Measurements from ENCODE around the gene PVRIG.
"Not testable (repeated sequence)": the region's sequence is repeated elsewhere in the genome, so short reads cannot be mapped to it uniquely, and the experiment has no call there.

The PVRIG gene

DNA sequence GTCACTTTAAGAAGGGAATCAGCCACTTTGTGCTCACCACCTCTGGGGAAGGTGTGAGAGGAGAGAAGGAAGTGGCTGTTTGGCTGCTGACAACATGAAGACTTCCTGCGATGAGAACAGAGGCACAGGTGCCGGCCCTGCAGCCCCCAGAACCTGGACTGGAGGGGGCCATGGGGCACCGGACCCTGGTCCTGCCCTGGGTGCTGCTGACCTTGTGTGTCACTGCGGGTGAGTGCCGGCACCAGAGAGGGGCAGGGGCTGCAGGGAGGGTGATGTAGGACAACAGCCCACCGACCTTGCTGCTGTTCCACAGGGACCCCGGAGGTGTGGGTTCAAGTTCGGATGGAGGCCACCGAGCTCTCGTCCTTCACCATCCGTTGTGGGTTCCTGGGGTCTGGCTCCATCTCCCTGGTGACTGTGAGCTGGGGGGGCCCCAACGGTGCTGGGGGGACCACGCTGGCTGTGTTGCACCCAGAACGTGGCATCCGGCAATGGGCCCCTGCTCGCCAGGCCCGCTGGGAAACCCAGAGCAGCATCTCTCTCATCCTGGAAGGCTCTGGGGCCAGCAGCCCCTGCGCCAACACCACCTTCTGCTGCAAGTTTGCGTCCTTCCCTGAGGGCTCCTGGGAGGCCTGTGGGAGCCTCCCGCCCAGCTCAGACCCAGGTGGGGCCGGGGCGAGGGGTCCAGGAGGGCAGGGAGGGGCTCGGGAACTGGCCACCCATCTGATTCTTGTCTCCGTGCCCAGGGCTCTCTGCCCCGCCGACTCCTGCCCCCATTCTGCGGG, at the start of gene PVRIG:
TSS of gene PVRIG (plus strand) at position 149 of the 785 bp plus-strand sequence. CDS start at position 171, 22 bp downstream.
- ATAC-seq (ENCODE audit: low read depth) (peak; percentile 9), DNase-seq (ENCODE audit: low spot score in 2 of 2) (peak in 1 of 2 donors; percentile 34)
- not testable (repeated sequence) for H3K9me3 Mint-ChIP-seq, H3K27me3 Mint-ChIP-seq
- Mint-ChIP-seq H3K27ac (peak within 1 kb of the TSS; percentile 99), H3K36me3 (peaks cover 11% of the 10 kb centered on the region), H3K4me1 (peaks cover 45% of the 10 kb centered on the region), H3K4me3 (peak within 1 kb of the TSS; percentile 93)

- no peak for DNase-seq (ENCODE audit: low spot score in 2 of 2)
- peaks cover 33% of the 10 kb centered on the region for H3K4me1 Mint-ChIP-seq
Observed at GRCh38 chr7:100170101-100170897, 49.5 kb upstream of the PVRIG start.

GRCh38 chr7:100171087-100171681, 48.6 kb upstream of the PVRIG start:
- DNase-seq (ENCODE audit: low spot score in 2 of 2): no peak
- peaks cover 28% of the 10 kb centered on the region for H3K27me3 Mint-ChIP-seq

More at GRCh38 chr7:100170101-100170897, 49.5 kb upstream of the PVRIG start:
- Mint-ChIP-seq H3K4me3 (peak overlapping the region; percentile 80), H3K27me3 (peaks cover 30% of the 10 kb centered on the region), H3K36me3 (peaks cover 4% of the 10 kb centered on the region), H3K27ac (peak overlapping the region; percentile 23), H3K9me3 (no peaks in the 10 kb centered on the region)
- ATAC-seq (ENCODE audit: low read depth): no peak

DNA sequence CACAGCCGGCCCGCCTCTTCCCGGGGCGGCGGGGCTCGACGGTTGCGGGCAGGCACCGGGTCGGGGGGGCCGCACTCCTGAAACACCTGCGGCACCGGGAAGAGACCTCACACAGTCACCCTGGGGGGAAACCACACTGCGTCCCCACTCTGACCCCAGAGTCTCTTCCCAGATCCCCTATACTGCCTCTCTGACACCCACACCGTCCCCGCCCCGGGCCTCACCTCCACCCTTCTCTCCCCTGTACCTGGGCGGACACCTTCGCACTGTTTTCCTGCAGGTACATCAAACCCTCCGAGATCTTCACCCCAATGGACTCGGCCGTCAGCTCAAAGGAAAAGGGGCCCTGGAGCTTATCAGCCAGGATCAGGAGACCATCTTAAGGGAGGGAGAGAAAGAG, 47.9 kb upstream of the PVRIG start:
- H3K27me3 Mint-ChIP-seq: peaks cover 24% of the 10 kb centered on the region
- H3K4me1 Mint-ChIP-seq: peaks cover 37% of the 10 kb centered on the region
- H3K27ac Mint-ChIP-seq: no peak overlapping the region
- DNase-seq (ENCODE audit: low spot score in 2 of 2) (no peak), ATAC-seq (ENCODE audit: low read depth) (peak; percentile 31)
- peak overlapping the region; percentile 74 for H3K4me3 Mint-ChIP-seq
- peaks cover 4% of the 10 kb centered on the region for H3K36me3 Mint-ChIP-seq
- H3K9me3 Mint-ChIP-seq: no peaks in the 10 kb centered on the region

More at GRCh38 chr7:100171087-100171681, 48.6 kb upstream of the PVRIG start:
- peak overlapping the region; percentile 80 for H3K4me3 Mint-ChIP-seq
- no peaks in the 10 kb centered on the region for H3K9me3 Mint-ChIP-seq
- H3K4me1 Mint-ChIP-seq: peaks cover 36% of the 10 kb centered on the region
- peak; percentile 40 for ATAC-seq (ENCODE audit: low read depth)
- no peak overlapping the region for H3K27ac Mint-ChIP-seq
- peaks cover 4% of the 10 kb centered on the region for H3K36me3 Mint-ChIP-seq

GRCh38 chr7:100173806-100174495, 45.8 kb upstream of the PVRIG start:
- Mint-ChIP-seq H3K36me3 (peaks cover 4% of the 10 kb centered on the region), H3K9me3 (no peaks in the 10 kb centered on the region), H3K4me1 (peaks cover 23% of the 10 kb centered on the region), H3K4me3 (no peak overlapping the region), H3K27ac (no peak overlapping the region), H3K27me3 (peaks cover 10% of the 10 kb centered on the region)
- DNase-seq (ENCODE audit: low spot score in 2 of 2): no peak
- ATAC-seq (ENCODE audit: low read depth): no peak

- ATAC-seq (ENCODE audit: low read depth) (no peak), DNase-seq (ENCODE audit: low spot score in 2 of 2) (no peak)
- Mint-ChIP-seq H3K4me3 (no peak overlapping the region), H3K27me3 (peaks cover 10% of the 10 kb centered on the region), H3K27ac (no peak overlapping the region), H3K9me3 (no peaks in the 10 kb centered on the region), H3K4me1 (peaks cover 23% of the 10 kb centered on the region), H3K36me3 (peaks cover 4% of the 10 kb centered on the region)
Observed at GRCh38 chr7:100174582-100174981, 45.2 kb upstream of the PVRIG start.

DNA sequence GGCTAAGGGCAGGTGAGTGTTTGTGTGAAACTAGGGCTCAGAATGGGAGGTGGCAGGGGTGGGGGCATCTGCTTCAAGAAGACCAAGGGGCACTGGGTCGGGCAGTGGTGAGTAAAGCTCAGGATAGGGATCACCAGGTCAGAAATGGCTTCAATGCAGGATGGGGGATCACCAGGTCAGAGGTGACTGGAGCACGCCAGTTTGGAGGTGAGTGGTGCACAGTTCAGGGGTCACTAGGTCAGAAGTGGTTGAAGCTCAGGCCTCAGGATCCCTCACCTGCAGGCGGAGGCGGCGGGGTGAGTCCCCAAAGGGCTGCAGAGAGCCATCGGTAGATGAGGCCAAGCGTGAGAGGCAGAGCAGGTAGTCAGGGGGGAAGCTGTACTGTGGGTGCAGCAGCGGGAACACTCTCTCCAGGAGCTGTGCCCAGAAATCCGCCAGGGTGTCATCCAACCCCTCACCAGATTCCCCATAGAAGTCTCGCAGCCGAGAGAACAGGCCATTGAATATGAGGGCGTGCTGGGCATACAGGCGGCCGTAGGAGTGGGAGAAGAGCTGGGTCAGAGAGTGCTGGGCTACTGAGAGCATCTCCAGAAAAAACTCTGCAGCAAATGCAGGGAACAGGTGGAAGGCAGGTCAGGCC, 44.3 kb upstream of the PVRIG start:
- Mint-ChIP-seq H3K27ac (no peak overlapping the region), H3K9me3 (no peaks in the 10 kb centered on the region), H3K36me3 (peaks cover 4% of the 10 kb centered on the region), H3K4me3 (peak overlapping the region; percentile 45), H3K27me3 (peaks cover 9% of the 10 kb centered on the region), H3K4me1 (peaks cover 22% of the 10 kb centered on the region)
- ATAC-seq (ENCODE audit: low read depth) (no peak), DNase-seq (ENCODE audit: low spot score in 2 of 2) (no peak)

DNA sequence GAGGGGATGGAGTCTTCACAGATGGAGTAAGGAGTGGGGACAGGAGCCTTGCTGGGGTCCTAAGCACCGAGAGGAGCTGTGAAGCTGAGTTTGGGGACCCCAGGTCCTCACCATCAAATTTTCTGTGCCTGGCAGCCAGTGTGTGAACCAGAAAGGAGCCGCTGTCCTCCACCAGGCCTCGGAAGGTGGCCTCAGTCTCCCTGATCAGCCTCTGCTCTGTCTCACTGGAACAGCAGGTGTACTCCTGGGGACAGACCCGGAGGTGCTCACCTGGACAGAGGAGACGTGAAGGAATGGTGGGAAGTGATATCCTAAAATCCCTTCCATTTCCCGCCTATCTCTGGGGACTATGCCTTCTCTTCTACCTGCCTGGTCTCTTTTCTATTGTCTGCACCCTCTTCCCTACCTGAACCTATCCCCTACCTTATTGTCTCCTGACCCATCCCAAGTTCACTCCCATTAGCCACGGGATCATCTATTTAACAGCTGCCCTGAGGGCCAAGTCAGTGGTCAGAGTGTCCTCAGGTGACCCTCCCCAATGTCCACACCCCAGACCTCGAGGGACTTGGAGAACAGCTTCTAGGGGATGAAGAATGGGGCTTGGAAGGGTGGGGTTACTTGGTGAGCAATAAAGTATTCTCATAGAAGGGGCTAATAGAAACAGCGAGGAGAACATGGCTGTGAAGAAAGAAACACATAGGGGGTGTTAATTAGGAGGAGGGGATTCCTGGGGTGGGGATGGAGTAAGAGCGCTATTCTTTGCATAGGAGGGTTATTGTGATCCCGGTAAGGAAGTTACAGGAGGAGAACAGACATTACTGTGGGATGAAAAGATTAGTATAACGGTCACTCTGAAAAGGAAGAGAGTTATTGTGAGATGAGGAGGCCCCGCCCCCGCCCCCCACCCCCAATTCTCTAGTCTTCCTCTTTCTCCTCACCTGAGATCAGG, 43.4 kb upstream of the PVRIG start:
- peaks cover 2% of the 10 kb centered on the region for H3K36me3 Mint-ChIP-seq
- DNase-seq (ENCODE audit: low spot score in 2 of 2) (no peak), ATAC-seq (ENCODE audit: low read depth) (no peak)
- no peaks in the 10 kb centered on the region for H3K9me3 Mint-ChIP-seq
- H3K27ac Mint-ChIP-seq: no peak overlapping the region
- H3K27me3 Mint-ChIP-seq: peaks cover 11% of the 10 kb centered on the region
- H3K4me1 Mint-ChIP-seq: peaks cover 19% of the 10 kb centered on the region
- H3K4me3 Mint-ChIP-seq: peak overlapping the region; percentile 70

- Mint-ChIP-seq H3K4me3 (peak within 1 kb of the TSS; percentile 70), H3K4me1 (peaks cover 16% of the 10 kb centered on the region), H3K27ac (no peak within 1 kb of the TSS), H3K27me3 (peaks cover 10% of the 10 kb centered on the region), H3K9me3 (no peaks in the 10 kb centered on the region), H3K36me3 (peaks cover 2% of the 10 kb centered on the region)
- ATAC-seq (ENCODE audit: low read depth): peak; percentile 92
- DNase-seq (ENCODE audit: low spot score in 2 of 2): peak; percentile 96 to 98
Observed at GRCh38 chr7:100177045-100178001, 42.4 kb upstream of the PVRIG start, which contains the start of the genes GPC2 and STAG3. Gene GPC2 (minus strand): TSS chr7:100177381. CDS start chr7:100177199, 182 bp downstream. Gene STAG3 (plus strand): TSS chr7:100177918. CDS start chr7:100180557, 2,639 bp downstream.

DNA sequence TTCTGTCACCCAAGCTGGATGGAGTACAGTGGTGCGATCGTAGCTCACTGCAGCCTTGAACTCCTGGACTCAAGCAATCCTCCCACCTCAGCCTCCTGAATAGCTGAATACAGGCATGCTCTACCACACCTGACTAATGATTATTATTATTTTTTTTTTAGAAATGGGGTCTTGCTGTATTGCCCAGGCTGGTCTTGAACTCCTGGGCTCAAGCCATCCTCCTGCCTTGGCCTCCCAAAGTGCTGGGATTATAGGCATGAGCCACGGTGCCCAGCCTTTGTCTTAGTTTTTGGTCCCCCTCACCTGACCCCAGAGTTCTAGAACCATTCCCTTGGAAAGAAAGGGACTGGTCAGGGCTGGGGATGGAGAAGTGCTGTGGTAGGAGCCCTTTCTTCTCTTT, 39.7 kb upstream of the PVRIG start:
- H3K27me3 Mint-ChIP-seq; H3K9me3 Mint-ChIP-seq; H3K27ac Mint-ChIP-seq; H3K36me3 Mint-ChIP-seq; DNase-seq (ENCODE audit: low spot score in 2 of 2); ATAC-seq (ENCODE audit: low read depth); H3K4me3 Mint-ChIP-seq: not testable (repeated sequence)
- peaks cover 16% of the 10 kb centered on the region for H3K4me1 Mint-ChIP-seq

- H3K4me1 Mint-ChIP-seq; H3K27ac Mint-ChIP-seq; H3K4me3 Mint-ChIP-seq; ATAC-seq (ENCODE audit: low read depth); DNase-seq (ENCODE audit: low spot score in 2 of 2); H3K36me3 Mint-ChIP-seq; H3K27me3 Mint-ChIP-seq; H3K9me3 Mint-ChIP-seq: not testable (repeated sequence)
Observed at GRCh38 chr7:100182616-100183015, 37.1 kb upstream of the PVRIG start.

Measured in memory B cell (primary cell).